NCI-H1105 (cell line): ENCODE measurements around the gene LRP2.
"Not testable (repeated sequence)": the region's sequence is repeated elsewhere in the genome, so short reads cannot be mapped to it uniquely, and the experiment has no call there.

Source experiments
- DNase-seq: peaks from one replicate; lab custom pipeline; 2025; lab: John Stamatoyannopoulos, UW

LRP2 gene

DNA sequence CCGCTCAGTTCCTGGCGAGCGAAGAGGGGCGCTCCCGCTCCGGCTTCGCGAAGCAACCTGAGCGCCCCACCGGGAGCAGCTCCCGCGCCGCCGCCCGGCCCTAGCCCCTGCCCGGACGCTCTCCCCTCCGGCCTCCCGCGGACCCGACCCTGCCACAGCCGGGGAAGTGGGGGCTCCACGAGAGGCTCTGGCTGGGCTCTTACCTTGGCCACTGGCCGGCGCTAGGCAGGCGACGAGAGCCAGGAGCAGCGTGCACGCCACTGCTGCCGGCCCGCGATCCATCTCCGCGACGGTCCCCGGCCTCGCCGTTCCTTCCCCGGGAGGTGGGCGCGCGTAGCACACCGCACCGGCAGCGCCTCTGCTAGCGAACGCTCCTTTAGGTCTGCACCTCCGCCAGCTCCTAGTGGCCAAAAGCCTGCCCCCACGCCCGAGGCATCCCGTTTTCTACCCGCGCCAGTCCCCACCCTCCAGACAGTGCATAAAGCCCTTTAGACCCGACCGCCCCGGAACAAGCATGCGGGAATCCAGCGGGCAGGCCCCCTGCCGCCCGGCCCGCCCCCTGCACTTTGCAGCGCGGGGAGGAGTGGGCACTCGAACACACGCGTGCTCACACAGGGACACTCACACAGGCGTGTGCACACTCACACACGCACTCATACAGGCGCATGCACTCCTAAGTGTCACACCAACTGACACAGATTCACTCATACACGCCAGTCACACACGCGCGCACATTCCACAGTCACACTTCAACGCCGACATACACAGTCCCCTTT lies at the start of gene LRP2:
Gene LRP2 (minus strand): TSS at position 417 of the 776 bp plus-strand sequence. CDS start 135 bp downstream, at position 282.
- DNase-seq: no peak

DNA sequence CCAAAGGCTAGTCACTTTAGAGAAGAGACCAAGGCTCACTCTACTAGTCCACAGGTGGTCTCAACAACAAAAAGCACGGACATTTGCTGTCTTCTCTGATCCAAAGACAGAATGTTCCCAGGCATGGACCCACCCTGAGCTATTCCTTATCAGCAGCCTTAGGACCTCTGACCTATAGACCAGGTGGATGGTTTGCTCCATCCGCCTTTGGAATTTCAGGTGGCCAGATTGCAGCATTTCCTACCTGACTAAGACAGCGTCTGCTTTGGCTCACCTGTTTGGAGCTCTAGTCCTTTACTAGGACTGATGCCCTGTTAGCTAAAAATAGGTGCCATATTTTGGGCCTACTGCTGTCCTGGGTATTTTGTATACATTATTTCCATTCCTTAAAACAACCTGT lies 44.6 kb upstream of the LRP2 start:
- no peak for DNase-seq

DNA sequence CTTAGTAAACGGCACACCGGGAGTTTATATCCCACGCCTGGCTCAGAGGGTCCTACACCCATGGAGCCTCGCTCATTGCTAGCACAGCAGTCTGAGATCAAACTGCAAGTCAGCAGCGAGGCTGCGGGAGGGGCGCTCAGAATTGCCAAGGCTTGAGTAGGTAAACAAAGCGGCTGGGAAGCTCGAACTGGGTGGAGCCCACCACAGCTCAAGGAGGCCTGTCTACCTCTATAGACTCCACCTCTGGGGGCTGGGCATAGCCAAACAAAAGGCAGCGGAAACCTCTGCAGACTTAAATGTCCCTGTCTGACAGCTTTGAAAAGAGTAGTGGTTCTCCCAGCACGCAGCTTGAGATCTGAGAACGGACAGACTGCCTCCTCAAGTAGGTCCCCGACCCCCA lies 37.2 kb upstream of the LRP2 start:
- not testable (repeated sequence) for DNase-seq

DNA sequence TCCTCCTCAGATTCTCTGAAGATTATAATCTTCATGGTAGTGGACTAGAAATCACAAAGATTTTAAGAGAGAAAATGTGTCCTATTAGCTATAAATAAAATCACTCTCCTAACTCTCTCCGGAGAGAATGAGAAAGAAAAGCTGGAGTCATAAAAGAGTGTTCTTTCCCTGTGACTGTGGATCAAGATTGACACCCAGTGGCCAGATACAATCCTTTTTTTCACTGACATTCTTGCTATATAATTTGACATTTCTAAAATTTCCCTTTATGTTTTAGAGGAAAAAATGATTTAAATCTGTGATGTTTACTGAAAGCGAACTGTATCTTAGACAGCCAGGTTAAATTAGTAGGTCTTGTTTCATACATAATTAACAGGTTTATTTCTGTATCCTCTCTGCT lies 35.4 kb upstream of the LRP2 start:
- DNase-seq: no peak

DNA sequence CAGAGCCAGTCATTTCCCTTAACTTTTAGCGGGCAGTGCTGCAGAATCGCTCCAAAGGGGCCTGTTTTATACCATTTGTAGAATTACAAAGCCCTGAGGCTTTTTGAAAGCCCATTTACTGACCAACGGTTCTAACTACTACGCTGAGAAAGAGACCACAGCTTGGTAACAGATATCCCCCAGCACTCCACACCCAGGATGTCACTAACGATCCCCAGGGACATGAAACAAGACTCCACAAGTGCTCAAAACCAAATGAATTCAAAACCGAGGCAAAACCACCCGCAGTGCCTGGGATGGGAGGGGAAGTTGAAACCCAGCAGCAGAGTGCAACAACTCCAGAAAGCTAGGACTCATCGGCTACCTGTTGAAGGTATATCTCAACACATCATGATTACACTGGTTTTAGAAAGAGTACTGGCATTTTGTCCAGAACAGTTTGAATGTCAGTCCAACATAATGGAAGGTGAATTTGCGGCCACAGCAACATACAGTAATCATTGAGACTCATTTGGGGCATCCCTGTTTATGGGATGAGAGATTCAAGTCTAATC lies 33.6 kb upstream of the LRP2 start:
- DNase-seq: no peak

DNA sequence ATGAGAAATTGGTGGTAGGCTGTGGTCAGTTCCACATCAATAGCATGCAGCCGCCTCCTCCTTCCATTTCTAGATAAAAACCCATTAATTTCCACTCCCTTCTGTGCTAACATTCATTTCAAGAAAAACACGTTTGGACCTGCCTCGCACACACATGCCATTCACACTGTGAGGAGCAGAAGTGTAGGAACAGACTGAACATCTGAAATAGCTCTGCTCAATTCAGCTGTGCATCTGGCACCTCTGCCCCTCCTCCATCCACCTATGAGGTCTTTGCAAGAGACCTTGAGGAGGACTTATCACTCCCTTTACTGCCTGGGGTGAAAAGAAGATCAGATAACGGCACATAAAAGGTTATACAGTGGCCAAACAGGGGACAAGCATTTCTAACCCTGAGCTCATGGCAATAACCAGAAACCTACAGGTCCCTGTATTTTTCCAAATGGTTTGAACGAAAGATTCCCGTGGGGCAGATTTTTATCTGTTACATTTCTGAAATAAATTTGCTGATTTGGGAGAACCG lies 30.8 kb upstream of the LRP2 start:
- DNase-seq: peak; percentile 10

DNA sequence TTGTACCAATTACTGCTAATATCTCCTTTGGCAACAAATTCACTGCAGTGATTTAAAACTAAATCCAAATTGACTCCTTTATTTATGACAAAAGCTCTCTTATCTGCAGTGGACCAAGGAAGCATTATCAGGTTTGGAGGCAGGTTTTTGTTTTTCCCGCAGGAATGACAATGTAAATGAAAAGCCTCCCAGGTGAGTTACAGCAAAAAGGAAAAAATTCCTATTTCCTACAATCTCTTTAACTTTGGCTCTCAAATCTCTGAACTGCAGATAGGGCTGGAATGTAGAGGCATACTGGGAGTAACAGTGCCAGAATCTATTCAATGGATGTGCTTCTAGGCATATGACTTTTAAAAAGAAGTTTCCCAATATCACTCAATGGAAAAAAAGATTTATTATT lies 28.9 kb upstream of the LRP2 start:
- DNase-seq: no peak

DNA sequence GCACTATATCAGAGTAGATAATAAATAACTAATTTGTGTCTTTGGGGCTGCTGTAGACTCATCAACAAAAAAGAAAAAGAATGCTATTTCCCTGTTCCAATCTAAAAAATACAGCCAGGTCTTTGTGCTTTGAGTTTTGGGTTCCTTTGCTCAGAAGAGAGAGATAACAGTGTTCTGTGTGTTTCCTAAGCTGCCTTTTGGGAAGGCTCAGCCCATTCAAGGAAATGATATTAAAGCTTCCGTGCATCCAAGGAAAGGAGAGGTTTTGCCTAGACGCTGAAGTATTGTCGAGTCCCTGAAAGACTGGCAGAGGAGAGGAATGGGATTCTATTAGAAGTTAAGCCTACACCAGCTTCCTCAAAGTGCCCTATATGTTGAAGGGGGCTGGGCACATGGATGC lies 25.8 kb upstream of the LRP2 start:
- DNase-seq: no peak

DNA sequence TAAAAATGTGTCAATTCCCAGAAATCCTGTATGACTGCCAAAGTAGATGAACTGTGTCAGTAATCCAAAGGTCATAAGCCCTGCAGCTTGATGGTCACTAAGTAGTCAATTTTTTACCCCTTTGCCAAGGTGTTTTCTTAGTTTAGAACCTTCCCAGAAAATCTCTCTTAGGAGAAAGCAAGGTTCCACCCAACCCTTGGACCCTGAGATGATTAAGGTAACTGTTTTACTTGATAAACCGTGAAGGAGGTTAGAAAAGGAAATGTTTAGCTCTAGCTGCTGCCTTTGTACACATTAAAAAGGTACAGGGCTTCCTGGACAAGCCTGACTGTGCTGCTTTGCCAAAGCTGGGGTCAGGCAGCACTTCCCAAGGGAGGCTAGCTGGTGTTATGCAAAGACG lies 24.4 kb upstream of the LRP2 start:
- DNase-seq: no peak

DNA sequence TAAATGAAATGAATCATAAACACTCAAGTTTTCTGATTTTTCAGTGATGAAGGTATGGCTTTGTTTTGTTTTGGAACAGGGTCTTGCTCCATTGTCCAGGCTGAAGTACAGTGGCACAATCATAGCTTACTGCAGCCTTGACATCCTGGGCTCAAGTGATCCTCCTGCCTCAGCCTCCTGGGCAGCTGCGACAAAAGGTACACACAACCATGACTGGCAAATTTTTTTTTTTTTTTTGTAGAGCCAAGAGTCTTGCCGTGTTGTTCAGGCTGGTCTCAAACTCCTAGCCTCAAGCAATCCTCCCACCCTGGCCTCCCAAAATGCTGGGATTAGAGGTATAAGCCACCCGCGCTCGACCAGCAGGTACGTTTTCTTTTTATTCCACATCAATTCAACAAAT lies 22.5 kb upstream of the LRP2 start:
- DNase-seq: no peak

DNA sequence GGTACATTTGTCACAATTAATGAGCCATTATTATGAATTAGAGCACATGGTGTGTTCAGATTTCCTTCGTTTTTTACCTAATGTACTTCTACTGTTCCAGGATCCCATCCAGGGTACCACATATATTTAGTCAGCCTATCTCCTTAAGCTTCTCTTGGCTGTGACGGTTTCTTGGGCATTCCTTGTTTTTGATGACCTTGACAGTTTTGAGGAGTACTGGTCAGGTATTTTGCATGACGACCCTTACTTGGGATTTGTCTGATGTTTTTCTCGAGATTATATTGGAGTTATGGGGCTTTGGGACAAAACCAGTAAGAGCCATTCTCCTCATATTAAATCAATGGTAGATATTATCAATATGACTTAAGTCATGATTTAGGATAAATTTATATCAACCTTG lies 10.2 kb upstream of the LRP2 start:
- no peak for DNase-seq

DNA sequence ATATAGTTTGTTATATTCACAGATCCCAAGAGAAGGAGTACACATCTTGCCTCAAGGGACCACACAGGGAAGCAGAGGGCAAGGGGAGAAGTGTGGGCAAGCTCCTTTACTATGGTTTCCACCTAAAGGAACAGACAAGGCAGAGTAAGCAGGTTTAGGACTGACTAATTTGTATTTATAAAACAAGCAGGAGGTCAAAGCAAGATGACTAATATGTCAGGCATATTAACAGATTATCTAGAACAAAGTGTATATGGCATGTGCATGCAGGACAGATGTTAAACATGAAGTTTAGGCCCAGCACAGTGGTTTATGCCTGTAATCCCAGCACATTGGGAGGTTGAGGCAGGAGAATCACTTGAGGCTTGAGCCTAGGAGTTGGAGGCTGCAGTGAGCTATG lies 3.7 kb upstream of the LRP2 start:
- DNase-seq: no peak

DNA sequence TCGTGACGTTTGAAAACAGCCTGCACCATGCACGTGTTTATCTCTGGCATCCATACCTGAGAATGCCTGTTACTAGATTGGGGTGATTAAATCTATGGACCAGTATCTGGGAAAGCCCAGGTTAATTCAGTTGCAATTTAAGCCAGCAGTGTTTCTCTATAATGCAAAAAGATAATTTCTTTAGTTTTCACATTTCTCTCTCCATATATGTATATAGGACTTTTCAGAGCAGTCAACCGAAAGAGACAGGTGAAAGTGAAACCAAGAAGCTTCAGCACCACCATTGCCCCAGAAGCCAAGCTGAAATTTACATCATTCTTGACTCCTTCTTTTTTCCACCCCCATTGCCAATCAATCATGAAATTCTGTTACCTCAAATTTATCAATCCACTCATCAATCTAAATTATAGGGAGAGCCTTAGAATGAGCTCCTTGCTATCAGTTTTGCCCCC lies 2.7 kb upstream of the LRP2 start:
- no peak for DNase-seq

DNA sequence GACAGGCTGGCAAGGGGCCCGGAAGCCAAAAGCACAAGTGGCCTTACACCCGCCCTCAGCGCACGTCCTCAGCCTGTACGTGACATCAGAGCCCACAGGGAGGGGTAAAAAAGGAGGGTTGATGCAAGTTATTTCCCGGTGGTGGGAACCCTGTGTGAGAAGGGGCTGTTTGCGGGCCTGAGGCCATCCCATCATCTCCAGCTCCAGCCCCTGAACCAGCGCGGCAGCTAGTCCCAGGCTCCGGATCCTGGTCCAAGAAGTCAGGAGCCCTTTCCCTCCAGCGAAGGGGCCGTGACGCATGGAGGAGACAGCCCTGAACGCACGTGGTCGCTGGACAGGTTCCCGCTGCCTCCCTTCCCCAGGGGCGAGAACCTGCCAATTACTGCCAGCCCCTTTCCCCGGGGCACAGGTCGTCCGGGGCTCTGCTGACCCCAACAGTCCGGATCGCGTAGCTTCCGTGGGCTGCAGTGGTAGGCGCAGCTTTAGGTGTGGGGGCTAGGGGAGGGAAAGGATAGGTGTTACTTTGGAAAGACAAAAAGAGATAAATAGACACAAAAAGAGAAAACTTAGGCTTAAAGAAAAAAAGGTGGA lies 1.3 kb upstream of the LRP2 start:
- peak; percentile 44 for DNase-seq

DNA sequence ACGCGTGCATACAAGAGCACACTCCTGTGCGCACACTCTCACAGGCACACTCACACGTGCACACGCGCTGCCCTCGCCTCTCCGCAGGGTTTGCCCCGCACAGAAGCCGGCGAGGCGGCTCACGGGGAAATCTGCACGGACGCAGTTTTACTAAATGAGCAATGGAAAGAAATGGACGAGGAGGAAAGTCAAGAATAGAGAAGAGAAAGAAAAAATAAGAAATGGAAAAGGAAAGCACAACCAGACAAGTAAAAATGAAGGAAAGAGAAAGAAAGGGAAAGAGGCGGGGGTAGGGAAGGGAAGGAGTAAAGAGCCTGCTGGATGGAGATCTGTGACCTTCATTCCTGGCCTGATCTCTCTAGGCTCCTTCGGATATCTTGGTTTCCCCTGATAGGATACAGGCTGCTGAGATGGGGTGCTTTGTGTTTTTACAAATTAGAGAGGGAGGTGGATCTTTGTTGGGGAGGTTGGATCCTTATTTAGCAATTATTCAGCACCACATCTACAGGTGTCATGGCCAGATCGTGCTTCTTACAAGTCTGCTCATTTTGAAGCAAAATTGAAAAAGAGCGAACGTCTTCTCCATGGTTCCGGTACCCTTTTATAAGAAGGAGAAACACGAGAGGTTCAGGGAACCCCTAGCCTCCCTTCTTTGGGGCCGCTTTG lies 693 bp upstream of the LRP2 start:
- DNase-seq: no peak

DNA sequence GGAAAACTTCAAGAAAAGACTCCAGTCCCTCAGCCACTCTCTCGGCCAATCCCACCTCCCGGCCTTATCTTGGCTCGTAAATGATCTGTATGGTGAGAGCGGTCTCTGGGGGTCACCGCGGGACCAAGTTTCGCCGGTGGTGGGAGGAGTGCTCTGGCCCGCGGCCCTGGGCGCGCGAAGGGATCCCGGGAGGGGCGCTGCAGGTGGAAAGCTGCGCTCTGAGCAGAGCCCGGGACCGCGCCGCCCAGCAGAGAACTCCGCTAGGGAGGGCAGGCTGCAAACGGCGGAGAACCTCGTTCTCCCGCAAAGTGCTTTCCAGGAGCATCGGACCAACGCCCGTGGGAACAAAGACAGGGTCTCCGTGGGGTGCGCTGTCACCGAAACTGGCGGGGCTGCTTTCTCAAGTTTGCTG lies 622 bp downstream of the LRP2 start:
- DNase-seq: no peak

DNA sequence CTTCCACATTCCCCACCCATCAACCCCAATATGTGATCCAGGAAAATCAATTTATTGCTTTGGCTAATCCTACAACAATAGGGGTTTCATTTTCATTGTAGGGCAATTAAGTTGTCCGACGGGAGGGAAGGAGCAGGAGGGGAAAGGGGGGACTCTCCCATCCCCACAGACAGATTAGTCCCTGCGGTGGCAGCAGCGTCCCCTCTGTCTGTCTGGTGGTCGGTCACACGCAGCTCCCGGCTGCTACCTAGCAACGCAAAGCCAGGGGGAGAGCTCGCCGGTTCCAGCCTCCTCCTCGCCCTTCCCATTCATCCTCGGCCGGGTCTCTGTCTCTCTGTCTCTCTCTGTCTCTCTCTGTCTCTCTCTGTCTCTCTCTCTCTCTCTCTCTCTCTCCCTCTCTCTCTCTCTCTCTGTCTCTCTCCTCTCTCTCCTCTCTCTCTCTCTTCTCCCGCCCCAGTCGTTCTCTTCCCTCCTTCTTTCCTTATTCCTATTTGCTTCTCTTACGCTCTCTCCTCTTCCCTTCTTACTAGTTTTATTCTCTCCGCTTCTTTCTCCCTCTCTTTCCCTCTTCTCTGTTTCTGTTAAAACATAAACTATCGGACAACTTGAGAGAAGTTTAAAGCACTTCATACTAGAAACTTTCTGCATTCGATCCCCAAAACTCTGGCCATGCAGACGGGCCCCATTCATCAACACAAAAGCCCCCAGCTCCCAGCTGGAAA lies 1.2 kb downstream of the LRP2 start:
- no peak for DNase-seq

DNA sequence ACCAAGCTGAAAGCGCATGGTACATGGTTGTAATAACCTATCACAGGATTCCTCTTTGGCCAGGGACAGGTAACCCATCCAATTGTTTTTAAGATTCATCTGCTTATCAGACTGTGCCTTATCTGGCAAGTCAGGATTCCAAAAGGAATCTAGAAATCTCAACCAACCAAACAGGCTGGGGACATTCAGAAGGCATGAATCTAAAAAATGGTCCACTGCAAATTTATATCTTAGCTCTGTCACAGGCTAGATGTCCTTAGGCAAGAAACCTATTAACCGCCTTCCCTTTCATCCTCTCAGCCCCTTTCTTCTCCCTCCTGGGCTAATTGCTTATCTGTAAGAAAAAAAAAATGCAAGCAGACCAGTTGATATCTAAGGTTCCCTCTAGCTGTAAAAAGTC lies 4.3 kb downstream of the LRP2 start:
- DNase-seq: no peak

DNA sequence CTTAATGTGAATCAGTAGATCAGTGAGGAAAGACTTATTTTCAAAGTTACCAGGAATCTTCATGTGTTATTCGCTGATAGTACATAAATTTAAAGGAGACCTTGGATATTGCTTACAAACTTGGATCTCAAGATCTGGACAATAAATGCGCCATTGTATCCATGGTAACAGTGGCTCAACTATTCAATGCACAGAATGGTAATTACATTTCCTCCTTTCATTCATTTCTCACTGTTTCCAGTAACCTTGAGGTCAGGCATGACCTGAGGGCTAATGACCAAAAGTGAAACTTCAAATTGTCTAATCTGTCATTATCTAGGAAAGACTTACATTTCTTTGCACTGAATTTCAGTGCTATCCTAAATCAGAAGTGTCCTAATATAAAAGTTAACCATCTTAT lies 8.1 kb downstream of the LRP2 start:
- DNase-seq: no peak

DNA sequence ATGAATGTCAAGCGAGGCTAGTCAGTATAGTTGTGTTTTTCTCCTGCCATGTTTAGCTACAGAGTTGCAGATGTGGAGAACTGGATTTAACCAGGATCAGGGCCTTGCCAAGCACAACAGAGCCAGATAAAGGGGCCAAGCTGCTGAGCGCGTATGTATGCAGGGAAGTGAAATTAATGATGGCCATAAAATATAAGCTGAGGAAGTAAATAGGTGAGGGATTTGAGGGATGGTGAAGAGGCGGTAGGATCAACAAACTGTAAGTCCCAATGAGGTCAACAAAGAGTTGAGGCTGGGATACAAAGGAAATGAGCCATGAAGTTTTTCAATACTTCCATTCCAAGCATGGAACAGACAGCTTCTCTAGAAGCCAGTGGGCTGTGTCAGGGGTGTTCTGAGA lies 10.6 kb downstream of the LRP2 start:
- DNase-seq: no peak

DNA sequence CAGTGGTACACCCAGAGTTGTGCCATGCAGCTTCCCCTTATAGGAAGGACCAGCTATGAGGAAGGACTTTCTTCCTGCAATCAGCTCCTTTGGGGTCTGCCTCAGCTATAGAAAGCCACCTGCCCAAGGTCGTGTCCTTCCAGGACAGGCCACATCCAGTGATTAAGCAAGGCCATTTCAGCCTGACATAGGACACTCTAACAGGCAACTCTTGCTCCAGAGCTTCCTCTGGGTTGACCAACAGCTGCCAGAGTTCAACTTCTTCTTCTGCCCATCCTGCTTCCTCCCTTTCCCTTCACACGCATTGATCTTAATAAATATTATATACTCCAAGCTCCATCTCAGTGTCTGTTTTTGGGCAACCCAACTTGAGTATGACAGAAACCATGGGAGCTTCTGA lies 12.8 kb downstream of the LRP2 start:
- DNase-seq: no peak
